Upper lobe of left lung (tissue), 6 donors: Measurements from ENCODE around the gene ZNF337. TPM values are rescaled to one million over a fixed set of nuclear protein-coding genes. Genes with fewer than 3 reads are reported as not detected.

Source experiments
- ATAC-seq, 2 donors: fragments of 200-7000 bp; cut with Tn5 transposase; one replicate each; pipeline ENCODE4 v1.9.1; 2022; ENCODE audit warnings: mild to moderate bottlenecking in 2 of 2, moderate library complexity in 2 of 2; ENCODE audit not compliant: low FRiP score in 2 of 2
- DNase-seq, 2 donors: peaks; one replicate each; pipeline ENCODE4 v3.0.0-alpha.2; 2019 to 2020
- H3K27ac ChIP-seq, 4 donors: fragments of 200-600 bp; sonication (generic); one replicate each; pipeline ENCODE4 v1.5.1; 2016 to 2019
- H3K27me3 ChIP-seq, 4 donors: fragments of 200-600 bp; sonication (generic); one replicate each; pipeline ENCODE4 v1.5.1; 2017 to 2019
- H3K36me3 ChIP-seq, 4 donors: fragments of 200-600 bp; sonication (generic); one replicate each; pipeline ENCODE4 v1.5.1; 2016 to 2019
- H3K4me1 ChIP-seq, 4 donors: fragments of 200-600 bp; sonication (generic); one replicate each; pipeline ENCODE4 v1.5.1; 2018 to 2019
- H3K4me3 ChIP-seq, 4 donors: fragments of 200-600 bp; sonication (generic); one replicate each; pipeline ENCODE4 v1.5.1; 2017 to 2019; ENCODE audit warnings: mild to moderate bottlenecking in 2 of 4, moderate library complexity in 1 of 4
- H3K9me3 ChIP-seq, 4 donors: fragments of 200-600 bp; sonication (generic); one replicate each; pipeline ENCODE4 v1.5.1; 2018 to 2019
- CTCF ChIP-seq, 6 experiments: fragments of 450-650 bp in 4 of 6; fragments of 200-600 bp in 2 of 6; sonication (generic) in 2 of 6; IDR thresholded peaks; one replicate each; pipeline ENCODE4 v1.5.1; 2016 to 2019; ENCODE audit warnings: antibody characterized with exemption in 6 of 6
- EP300 ChIP-seq, 4 donors: sonication (generic); formaldehyde crosslinking; IDR thresholded peaks; one replicate each; pipeline ENCODE4 v1.5.1; 2017; ENCODE audit warnings: antibody characterized with exemption in 4 of 4, control low read depth in 2 of 4
- POLR2A ChIP-seq, 4 donors: fragments of 450-650 bp; IDR thresholded peaks; one replicate each; pipeline ENCODE4 v1.5.1; 2016 to 2017; ENCODE audit warnings: antibody characterized with exemption in 4 of 4, mild to moderate bottlenecking in 2 of 4
- POLR2AphosphoS5 ChIP-seq, 2 donors: sonication (generic); formaldehyde crosslinking; IDR thresholded peaks; one replicate each; pipeline ENCODE4 v1.5.1; 2017; ENCODE audit warnings: antibody characterized with exemption in 2 of 2
- WGBS, 2 donors: methylation state at CpG; one replicate each; pipeline ENCODE4 v1.1.5; 2017 to 2018; 5-methylcytosine and 5-hydroxymethylcytosine counted together
- total RNA-seq, 6 donors: library from RNA; depleted of rRNA in 4 of 6; stranded (reverse); fragments of >200 nt in 4 of 6; gene quantifications; one replicate each; pipeline versions ENCODE4 v1.1.0 to v1.2.1, GENCODE V29; 2016 to 2021
- donor health status: DM: no; HTN: no; CAD: no; lungs with moderate emphysema.
- donor health status: DM: no; HTN: yes; CAD: no; lungs with severe emphysema.

Gene ZNF337
- total RNA-seq, 6 donors from 2014 or later: 10.8 to 41.9 (median 14.5) TPM

GRCh38 chr20:25695532-25696370 is 902 bp downstream of the ZNF337 start:
- TF ChIP-seq EP300 (IDR thresholded peaks at IDR 0.05): no peak
- no peak for TF ChIP-seq POLR2A (IDR thresholded peaks at IDR 0.05)
- TF ChIP-seq POLR2AphosphoS5 (IDR thresholded peaks at IDR 0.05): no peak
- TF ChIP-seq CTCF (IDR thresholded peaks at IDR 0.05): no peak
- Histone ChIP-seq H3K9me3 (peaks cover 0 to 10% (median 0%) of the 10 kb centered on the region in 4 donors), H3K4me3 (peak overlapping the region; percentile 93 to 97 (median 95)), H3K36me3 (no peaks in the 10 kb centered on the region), H3K27ac (peak overlapping the region; percentile 88 to 94 (median 92)), H3K27me3 (no peaks in the 10 kb centered on the region), H3K4me1 (peaks cover 7 to 20% (median 12%) of the 10 kb centered on the region in 4 donors)
- 14 to 21% methylated on average over 21 to 30 of the region's 30 CpGs for WGBS, 2 donors
- ATAC-seq: peak; percentile 8 to 50
- DNase-seq: no peak

- Histone ChIP-seq H3K36me3 (no peaks in the 10 kb centered on the region), H3K27me3 (no peaks in the 10 kb centered on the region), H3K9me3 (no peaks in the 10 kb centered on the region), H3K27ac (no peak overlapping the region), H3K4me1 (peaks cover 7 to 19% (median 10%) of the 10 kb centered on the region in 4 donors), H3K4me3 (no peak overlapping the region)
- ATAC-seq (no peak), DNase-seq (no peak)
- TF ChIP-seq CTCF (IDR thresholded peaks at IDR 0.05): no peak
- no peak for TF ChIP-seq POLR2AphosphoS5 (IDR thresholded peaks at IDR 0.05)
- TF ChIP-seq POLR2A (IDR thresholded peaks at IDR 0.05): no peak
- TF ChIP-seq EP300 (IDR thresholded peaks at IDR 0.05): no peak
- WGBS, 2 donors: 79 to 84% methylated on average over 2 of the region's 2 CpGs
These were observed 4.2 kb downstream of the ZNF337 start for GRCh38 chr20:25692499-25692898.

DNA sequence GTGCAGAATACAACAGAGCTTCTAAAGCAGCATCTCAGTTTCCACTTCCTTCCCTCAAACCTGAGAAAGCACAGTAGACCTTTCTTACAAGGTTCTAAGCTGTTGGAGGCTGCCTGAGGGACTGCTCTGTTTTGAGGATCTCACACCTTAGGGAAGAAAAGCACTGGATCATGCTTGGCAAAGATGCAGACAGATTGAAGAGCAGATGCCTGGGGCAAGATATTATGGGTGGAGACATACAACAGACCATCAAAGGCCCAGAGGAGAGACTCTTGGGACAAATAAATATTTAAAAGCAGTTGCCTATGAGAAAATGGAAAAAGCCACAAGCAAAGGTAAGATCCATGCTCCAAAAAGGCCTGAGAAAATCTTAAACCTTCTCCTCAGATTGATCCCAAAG is 6.2 kb downstream of the ZNF337 start:
- Histone ChIP-seq H3K9me3 (no peaks in the 10 kb centered on the region), H3K36me3 (peaks cover 0 to 10% (median 5%) of the 10 kb centered on the region in 4 donors), H3K27ac (no peak overlapping the region), H3K27me3 (no peaks in the 10 kb centered on the region), H3K4me3 (no peak overlapping the region), H3K4me1 (peaks cover 2 to 6% (median 4%) of the 10 kb centered on the region in 4 donors)
- ATAC-seq (no peak), DNase-seq (no peak)
- TF ChIP-seq POLR2AphosphoS5 (IDR thresholded peaks at IDR 0.05) (no peak), CTCF (IDR thresholded peaks at IDR 0.05) (no peak), POLR2A (IDR thresholded peaks at IDR 0.05) (no peak), EP300 (IDR thresholded peaks at IDR 0.05) (no peak)

GRCh38 chr20:25686081-25687067 is 10.3 kb downstream of the ZNF337 start:
- DNase-seq (no peak), ATAC-seq (no peak)
- Histone ChIP-seq H3K4me3 (no peak overlapping the region), H3K9me3 (no peaks in the 10 kb centered on the region), H3K36me3 (peaks cover 3 to 42% (median 8%) of the 10 kb centered on the region in 4 donors), H3K27me3 (no peaks in the 10 kb centered on the region), H3K4me1 (no peaks in the 10 kb centered on the region), H3K27ac (no peak overlapping the region)
- WGBS, 2 donors: 82 to 83% methylated on average over 6 to 8 of the region's 8 CpGs
- TF ChIP-seq CTCF (IDR thresholded peaks at IDR 0.05) (no peak), EP300 (IDR thresholded peaks at IDR 0.05) (no peak), POLR2AphosphoS5 (IDR thresholded peaks at IDR 0.05) (no peak)
